ENCODE measurements around the gene ETV3. TPM values are rescaled to one million over a fixed set of nuclear protein-coding genes. Genes with fewer than 3 reads are reported as not detected.

The ETV3 gene
- total and polyA plus RNA-seq, 2 of the 13 experiments (the other 11 are each of a cell fraction or from before 2014, with no cell fraction given): 4.2 to 5.8 TPM

- no peak overlapping the region for H3K4me2 ChIP-seq (ENCODE audit: low read depth, low read length)
- peaks cover 33% of the 10 kb centered on the region for H3K4me1 ChIP-seq (ENCODE audit: insufficient read depth, low read length)
- peaks cover 21% of the 10 kb centered on the region for H3K79me2 ChIP-seq (ENCODE audit: insufficient read depth, low read length)
- H3K9ac ChIP-seq (ENCODE audit: insufficient read depth, low read depth, low read length): no peak overlapping the region
- DNase-seq (ENCODE audit: low spot score): no peak
- H3K36me3 ChIP-seq (replicated peaks in 1 of 2; ENCODE audit: control insufficient read depth in 1 of 2, insufficient read depth in 2 of 2, low read length in 2 of 2): peaks cover 4 to 11% of the 10 kb centered on the region in 2 experiments; a peak in 4 of 5 replicates
- H3K27me3 ChIP-seq (ENCODE audit: control insufficient read depth in 1 of 2, insufficient read depth in 2 of 2, low read length in 2 of 2): no peaks in the 10 kb centered on the region; a peak in 1 of 5 replicates
- H3K4me3 ChIP-seq (replicated peaks in 1 of 3; ENCODE audit: insufficient read depth in 1 of 3, low read depth in 2 of 3, low read length in 3 of 3): no peak overlapping the region
- WGBS (ENCODE audit: low lambda C conversion rate): 55% methylated on average over 2 of the region's 2 CpGs
- H3K9me3 ChIP-seq (ENCODE audit: low read length): no peaks in the 10 kb centered on the region
- in situ Hi-C loops (cut with HindIII; ENCODE audit: extremely low pct_ligation_motif_present, low pct_unique_long_range_greater_than_20kb) (no loop called here), intact Hi-C loops (cut with micrococcal nuclease; ENCODE audit: unreplicated experiment) (no loop called here)
- BruUV-seq (replicated peaks): no TSS peak
- ATAC-seq: no peak
- H2AFZ ChIP-seq (ENCODE audit: low read length): no peak overlapping the region
- no peak overlapping the region for H3K27ac ChIP-seq (ENCODE audit: extremely low read length, insufficient read depth, low read length)
- ChIA-PET POLR2A (no interaction called here), CTCF (ENCODE audit: low intra/inter-chr PET ratio, low total read pairs) (no interaction called here)
- TF ChIP-seq ZZZ3 (CRISPR knock-in tag; IDR thresholded peaks at IDR 0.05; ENCODE audit: borderline replicate concordance) (no peak), ZNF101 (CRISPR knock-in tag; IDR thresholded peaks at IDR 0.05; ENCODE audit: borderline replicate concordance, low read depth) (no peak), ZNF3 (CRISPR knock-in tag; IDR thresholded peaks at IDR 0.05) (no peak), ZNF235 (CRISPR knock-in tag; IDR thresholded peaks at IDR 0.05; ENCODE audit: borderline replicate concordance) (no peak), NFRKB (IDR thresholded peaks at IDR 0.05) (no peak), RBM39 (IDR thresholded peaks at IDR 0.05; ENCODE audit: low read depth, low read length, poor library complexity, severe bottlenecking) (no peak), ZNF292 (CRISPR knock-in tag; IDR thresholded peaks at IDR 0.05; ENCODE audit: borderline replicate concordance, low read depth) (no peak), MAFK (conservative IDR thresholded peaks at IDR 0.05 in 1 of 2, IDR thresholded peaks at IDR 0.05 in 1 of 2; ENCODE audit: low read length in 2 of 2) (no peak)
- peaks cover 9% of the 10 kb centered on the region; the same call in 1 of the 2 replicates for H4K20me1 ChIP-seq (ENCODE audit: insufficient read depth, low read length)
- FAIRE-seq: no peak
Measured at GRCh38 chr1:157140063-157140588, 1.9 kb upstream of the ETV3 start.
